GM18868 (cell line): ENCODE results near the gene PRSS33.

ENCODE experiments used
- ATAC-seq: cut with Tn5 transposase; IDR thresholded peaks from one replicate; pipeline ENCODE4 v1.9.1; 2021; ENCODE audit warnings: mild to moderate bottlenecking, moderate library complexity; ENCODE audit not compliant: unreplicated experiment

Gene PRSS33

DNA sequence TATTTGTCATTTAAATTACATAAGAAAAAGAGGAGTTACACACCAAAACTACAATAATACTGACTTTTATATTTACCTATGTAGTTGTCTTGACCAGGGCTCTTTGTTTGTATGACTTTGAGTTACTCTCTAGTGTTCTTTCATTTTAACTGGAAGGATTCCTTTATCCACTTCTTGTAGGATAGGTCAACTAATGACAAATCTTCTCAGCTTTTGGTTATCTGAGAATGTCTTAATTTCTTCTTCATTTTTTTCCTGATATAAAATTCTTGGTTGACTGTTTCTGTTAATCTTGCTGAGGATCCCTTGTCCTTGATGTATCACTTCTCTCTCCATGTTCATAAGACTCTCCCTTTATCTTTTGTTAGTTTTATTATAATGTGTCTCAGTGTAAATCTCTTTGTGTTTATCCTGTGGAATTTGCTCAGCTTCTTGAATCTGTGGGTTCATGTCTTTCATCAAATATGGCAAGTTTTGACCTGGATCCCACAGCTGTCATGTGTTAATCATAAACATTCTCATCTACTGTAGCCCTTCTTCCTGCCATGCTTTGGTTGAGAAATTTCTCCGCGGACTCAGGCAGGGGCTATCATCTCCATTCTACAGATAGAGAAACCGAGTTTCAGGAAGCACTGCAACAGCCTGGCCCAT lies 16.3 kb upstream of the PRSS33 start:
- ATAC-seq: no peak

DNA sequence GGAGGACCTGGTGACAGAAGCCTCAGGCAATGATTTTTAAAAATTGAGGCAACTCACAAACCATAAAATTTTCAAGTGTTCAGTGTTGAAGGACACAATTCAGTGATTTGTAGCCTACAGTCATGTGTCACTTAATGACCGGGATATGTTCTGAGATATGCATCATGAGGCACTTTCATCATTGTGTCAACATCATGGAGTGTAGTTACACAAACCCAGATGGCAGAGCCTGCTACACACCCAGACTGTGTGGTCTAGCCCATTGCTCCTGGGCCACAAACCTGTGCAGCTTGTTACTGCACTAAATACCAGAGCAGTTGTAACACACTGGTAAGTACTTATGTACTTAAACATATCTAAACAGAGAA lies 12.5 kb upstream of the PRSS33 start:
- no peak for ATAC-seq

- ATAC-seq: no peak
Observed at GRCh38 chr16:2799205-2799858, 12.0 kb upstream of the PRSS33 start.

- ATAC-seq: no peak
Observed at GRCh38 chr16:2798723-2799204, 11.4 kb upstream of the PRSS33 start.

GRCh38 chr16:2795395-2796143 lies 8.2 kb upstream of the PRSS33 start:
- ATAC-seq: no peak

DNA sequence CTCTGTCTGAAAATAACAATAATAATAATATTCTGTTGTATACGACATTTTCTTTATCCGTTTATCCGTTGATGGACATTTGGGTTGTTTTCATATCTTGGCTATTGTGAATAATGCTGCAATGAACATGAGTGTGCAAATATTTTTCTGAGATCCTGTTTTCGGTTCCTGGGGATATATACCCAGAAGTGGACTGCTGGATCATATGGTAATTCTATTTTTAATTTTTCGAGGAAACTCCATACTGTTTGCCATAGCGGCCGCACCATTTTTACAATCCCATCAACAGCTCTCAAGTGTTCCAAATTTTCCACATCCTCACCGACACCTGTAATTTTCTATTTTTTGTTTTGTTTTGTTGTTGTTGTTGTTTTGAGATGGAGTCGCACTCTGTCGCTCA lies 5.6 kb upstream of the PRSS33 start:
- no peak for ATAC-seq

DNA sequence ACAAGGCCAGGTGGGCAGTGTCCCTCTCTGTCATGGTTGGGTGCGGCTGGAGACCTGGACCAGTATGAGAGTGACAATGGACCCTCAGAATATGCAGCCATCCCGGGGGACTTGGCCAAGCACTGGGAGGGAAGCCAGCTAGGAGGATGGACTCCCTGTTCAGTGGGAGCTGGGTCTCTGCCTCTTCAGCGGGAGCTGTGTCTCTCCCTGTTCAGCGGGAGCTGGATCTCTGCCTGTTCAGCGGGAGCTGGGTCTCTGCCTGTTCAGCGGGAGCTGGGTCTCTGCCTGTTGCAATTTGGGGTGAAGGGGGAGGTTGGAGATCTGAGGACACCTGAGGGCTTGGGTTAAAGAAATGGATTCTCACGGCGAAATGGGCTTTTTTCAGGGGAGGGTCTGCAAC lies 3.8 kb upstream of the PRSS33 start:
- no peak for ATAC-seq

DNA sequence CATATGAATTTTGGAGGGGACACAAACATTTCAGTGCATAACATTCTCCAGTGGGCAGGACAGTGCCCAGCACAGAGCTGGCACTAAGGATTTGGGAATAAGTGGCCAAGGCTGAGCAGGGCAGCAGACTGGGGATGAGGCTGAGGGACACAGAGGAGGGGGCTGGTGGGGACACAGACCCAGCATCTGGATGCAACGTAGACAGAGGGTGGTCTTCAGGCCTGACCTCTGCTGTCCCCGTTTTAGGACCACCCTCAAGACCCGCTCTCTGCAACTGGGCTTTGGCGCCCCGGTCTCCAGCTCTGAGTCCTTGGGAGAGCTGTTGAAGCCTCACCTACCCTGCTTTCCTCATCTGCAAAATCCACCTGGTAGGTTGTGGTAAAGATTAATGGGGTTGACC lies 3.3 kb upstream of the PRSS33 start:
- no peak for ATAC-seq

- no peak for ATAC-seq
Observed at GRCh38 chr16:2787961-2788360, 601 bp upstream of the PRSS33 start.

- ATAC-seq: no peak
Observed at GRCh38 chr16:2786826-2787151, 571 bp downstream of the PRSS33 start.

- ATAC-seq: no peak
Observed at GRCh38 chr16:2786061-2786825, 1.1 kb downstream of the PRSS33 start.

GRCh38 chr16:2785101-2785991 lies 2.0 kb downstream of the PRSS33 start:
- ATAC-seq: no peak

GRCh38 chr16:2784358-2785100 lies 2.8 kb downstream of the PRSS33 start:
- ATAC-seq: no peak

GRCh38 chr16:2783581-2784357 lies 3.6 kb downstream of the PRSS33 start:
- ATAC-seq: no peak

DNA sequence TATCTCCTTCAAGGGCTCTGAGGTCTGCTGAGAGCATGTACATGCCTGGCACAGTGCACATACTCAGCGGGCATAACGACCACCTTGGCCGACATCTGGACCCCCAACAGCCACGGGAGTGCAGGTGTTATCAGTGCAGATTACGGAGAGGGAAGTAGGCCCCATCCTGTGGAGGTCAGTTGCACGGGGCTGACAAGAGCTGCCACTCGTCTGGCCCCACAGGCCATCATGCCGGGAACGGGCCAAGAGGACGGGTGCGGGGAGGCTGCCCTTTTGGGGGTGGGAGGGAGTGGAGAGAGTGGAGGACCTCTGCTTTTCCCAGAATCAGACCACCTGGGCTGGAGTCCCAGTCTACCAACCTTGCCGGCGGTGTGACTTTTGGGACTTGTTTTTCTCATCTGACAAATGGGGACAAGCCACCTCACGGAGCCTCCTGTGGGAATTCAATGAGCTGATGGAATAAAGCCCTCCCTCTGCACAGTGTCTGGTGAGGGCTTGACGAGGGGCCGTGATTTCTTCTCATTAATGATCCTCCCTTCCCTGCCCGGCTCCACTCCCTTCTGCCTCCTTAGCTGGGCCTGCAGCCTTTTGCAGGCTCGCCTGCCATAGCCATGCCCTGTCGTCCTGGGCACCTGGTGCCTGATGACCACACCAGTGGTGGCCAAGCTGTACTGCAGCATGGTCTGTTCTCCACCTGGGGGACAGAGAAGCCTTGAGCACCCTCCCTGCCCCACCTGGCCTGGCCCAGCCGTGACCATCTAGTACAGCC lies 4.6 kb downstream of the PRSS33 start:
- no peak for ATAC-seq

DNA sequence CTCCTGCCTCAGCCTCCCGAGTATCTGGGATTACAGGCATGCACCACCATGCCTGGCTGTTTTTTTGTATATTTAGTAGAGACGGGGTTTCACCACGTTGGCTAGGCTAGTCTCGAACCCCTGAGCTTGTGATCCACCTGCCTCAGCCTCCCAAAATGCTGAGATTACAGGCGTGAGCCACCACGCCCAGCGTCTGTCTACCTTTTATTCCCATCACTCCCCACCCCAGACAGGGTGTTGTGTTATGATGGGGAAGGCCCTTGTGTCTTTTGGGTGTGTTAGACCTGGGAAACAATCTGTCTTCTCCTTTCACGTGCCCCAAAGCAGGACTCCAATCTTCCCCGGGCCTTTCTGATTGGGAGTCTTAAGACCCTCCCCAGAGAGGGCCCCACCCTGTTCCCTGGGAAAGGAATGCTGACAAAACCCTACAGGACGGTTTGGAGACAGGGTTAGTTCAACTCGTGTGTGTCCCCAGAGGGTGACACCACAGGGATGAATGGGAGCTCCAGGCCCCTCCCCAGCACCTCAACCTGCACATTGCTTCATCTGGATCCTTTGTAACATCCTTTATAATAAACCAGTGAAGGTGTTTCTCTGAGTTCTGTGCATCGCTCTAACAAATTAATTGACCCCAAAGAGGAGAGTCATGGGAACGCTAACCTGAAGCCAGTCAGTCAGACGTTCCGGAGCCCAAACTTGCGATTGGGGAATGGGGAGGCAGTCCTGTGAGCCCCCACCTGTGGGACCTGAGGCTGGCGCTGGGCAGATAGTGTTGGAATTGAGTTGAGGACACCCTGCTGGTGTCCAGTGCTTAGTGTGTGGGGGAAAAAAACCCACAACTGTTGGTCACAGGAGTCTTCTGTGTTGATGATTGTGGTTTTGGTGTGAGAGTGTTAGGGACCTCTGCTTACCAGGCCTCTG lies 7.1 kb downstream of the PRSS33 start:
- ATAC-seq: no peak
